Activated CD8-positive, alpha-beta T cell treated with anti-CD3 and anti-CD28 coated beads for 36 hours (primary cell): ENCODE data around the gene HOXC4. TPM values are rescaled to one million over a fixed set of nuclear protein-coding genes. Genes with fewer than 3 reads are reported as not detected.

Source experiments
- ATAC-seq: fragments of 200-7000 bp; cut with Tn5 transposase; one replicate; pipeline ENCODE4 v1.10.0; 2021; ENCODE audit warnings: mild to moderate bottlenecking, moderate library complexity
- CTCF ChIA-PET: fragments of 350-600 bp; sonication (Branson Sonifier 250); formaldehyde crosslinking; loops from one replicate; lab custom pipeline; 2021; ENCODE audit warnings: antibody characterized with exemption; lab: Charles Lee
- POLR2A ChIA-PET: fragments of 350-600 bp; sonication (Branson Sonifier 250); formaldehyde crosslinking; loops from one replicate; lab custom pipeline; 2021; ENCODE audit warnings: antibody characterized with exemption; lab: Charles Lee
- DNase-seq: peaks from one replicate; pipeline ENCODE4 v3.0.0-alpha.2; 2020
- H3K27ac Mint-ChIP-seq: one replicate; pipeline ENCODE4 v1.8.0; 2021; ENCODE audit warnings: mild to moderate bottlenecking, mixed read lengths
- H3K27me3 Mint-ChIP-seq: one replicate; pipeline ENCODE4 v1.8.0; 2021; ENCODE audit warnings: mixed read lengths
- H3K36me3 Mint-ChIP-seq: one replicate; pipeline ENCODE4 v1.8.0; 2021; ENCODE audit warnings: low read depth, mixed read lengths
- H3K4me1 Mint-ChIP-seq: one replicate; pipeline ENCODE4 v1.8.0; 2021; ENCODE audit warnings: low read depth, mixed read lengths
- H3K4me3 Mint-ChIP-seq: one replicate; pipeline ENCODE4 v1.8.0; 2021; ENCODE audit warnings: mild to moderate bottlenecking, moderate library complexity, mixed read lengths
- H3K9me3 Mint-ChIP-seq: one replicate; pipeline ENCODE4 v1.8.0; 2021; ENCODE audit warnings: mixed read lengths
- intact Hi-C: fragments of 100-400 bp; cut with micrococcal nuclease; formaldehyde crosslinking; loops from one replicate; pipeline ENCODE4 v1.10.0; 2022
- total RNA-seq, 2 experiments: library from RNA; stranded (reverse); gene quantifications; one replicate each; pipeline ENCODE4 v1.2.3, GENCODE V29; 2021
- TF ChIP-seq, protein P1 (sequence below): fragments of 200-600 bp; IDR thresholded peaks from one replicate; pipeline ENCODE4 v1.8.0; 2022; ENCODE audit warnings: antibody characterized with exemption, mild to moderate bottlenecking

Gene HOXC4
- total RNA-seq, 2 experiments from 2014 or later: 0.89 to 1.2 TPM

DNA sequence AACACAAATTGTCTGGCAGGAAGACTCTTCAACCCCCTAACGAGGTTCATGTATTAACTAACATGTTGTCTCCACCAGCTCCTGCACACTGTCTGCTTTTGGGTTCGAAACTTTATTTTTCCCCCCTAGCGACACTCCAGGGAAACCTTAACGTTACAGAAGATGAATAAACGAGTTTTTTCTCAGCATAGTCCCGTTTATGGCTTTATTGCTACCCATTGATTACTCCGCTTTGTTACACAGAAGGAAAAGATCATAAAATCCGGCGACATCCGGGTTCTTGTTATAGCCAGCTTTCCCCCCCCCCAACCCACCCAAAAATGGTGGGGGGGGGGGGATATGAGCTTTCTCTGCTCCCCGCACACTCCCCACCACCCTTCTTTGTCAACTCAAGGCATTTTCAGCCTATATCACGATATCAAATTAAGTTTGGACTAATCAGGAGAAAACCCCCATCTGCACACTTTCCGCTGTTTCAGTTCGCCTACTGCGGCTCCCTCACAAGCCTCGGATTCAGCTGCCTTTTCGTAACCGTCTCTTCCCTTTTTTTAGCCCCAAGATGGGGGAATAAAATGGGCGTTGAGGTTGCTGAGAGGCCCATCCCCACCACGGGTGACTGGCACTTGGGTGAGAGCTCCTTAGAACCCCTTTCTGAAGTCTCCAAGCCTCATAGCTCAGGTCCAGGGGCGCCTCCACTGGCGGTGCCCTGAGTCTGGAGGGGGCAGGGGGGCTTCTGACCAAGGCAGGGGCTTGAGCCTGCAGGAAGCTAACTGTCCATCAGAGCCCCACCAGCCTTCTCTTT lies 26.8 kb upstream of the HOXC4 start:
- TF ChIP-seq, protein P1, sequence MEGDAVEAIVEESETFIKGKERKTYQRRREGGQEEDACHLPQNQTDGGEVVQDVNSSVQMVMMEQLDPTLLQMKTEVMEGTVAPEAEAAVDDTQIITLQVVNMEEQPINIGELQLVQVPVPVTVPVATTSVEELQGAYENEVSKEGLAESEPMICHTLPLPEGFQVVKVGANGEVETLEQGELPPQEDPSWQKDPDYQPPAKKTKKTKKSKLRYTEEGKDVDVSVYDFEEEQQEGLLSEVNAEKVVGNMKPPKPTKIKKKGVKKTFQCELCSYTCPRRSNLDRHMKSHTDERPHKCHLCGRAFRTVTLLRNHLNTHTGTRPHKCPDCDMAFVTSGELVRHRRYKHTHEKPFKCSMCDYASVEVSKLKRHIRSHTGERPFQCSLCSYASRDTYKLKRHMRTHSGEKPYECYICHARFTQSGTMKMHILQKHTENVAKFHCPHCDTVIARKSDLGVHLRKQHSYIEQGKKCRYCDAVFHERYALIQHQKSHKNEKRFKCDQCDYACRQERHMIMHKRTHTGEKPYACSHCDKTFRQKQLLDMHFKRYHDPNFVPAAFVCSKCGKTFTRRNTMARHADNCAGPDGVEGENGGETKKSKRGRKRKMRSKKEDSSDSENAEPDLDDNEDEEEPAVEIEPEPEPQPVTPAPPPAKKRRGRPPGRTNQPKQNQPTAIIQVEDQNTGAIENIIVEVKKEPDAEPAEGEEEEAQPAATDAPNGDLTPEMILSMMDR: no peak
- H3K27me3 Mint-ChIP-seq: peaks cover 74% of the 10 kb centered on the region
- ChIA-PET CTCF (interaction anchor here (0.8 to 2.4 kb wide), 10 partner anchors 9 to 190 kb away, joined by 3 to 12 read pairs (median 3); partner anchors contain the start of genes HOXC8, HOXC9 and SMUG1), POLR2A (interaction anchor here (0.6 kb wide), 2 partner anchors 15 to 350 kb away, joined by 3 to 5 read pairs; no protein-coding TSS in a partner anchor)
- intact Hi-C loops: loop anchor here (5.0 kb wide), 1 partner anchor 40 kb away; the partner anchor contains the start of gene HOXC10
- no peaks in the 10 kb centered on the region for H3K36me3 Mint-ChIP-seq
- H3K9me3 Mint-ChIP-seq: no peaks in the 10 kb centered on the region
- no peak for DNase-seq
- no peak overlapping the region for H3K4me3 Mint-ChIP-seq
- peaks cover 11% of the 10 kb centered on the region for H3K4me1 Mint-ChIP-seq
- ATAC-seq: no peak
- H3K27ac Mint-ChIP-seq: no peak overlapping the region

DNA sequence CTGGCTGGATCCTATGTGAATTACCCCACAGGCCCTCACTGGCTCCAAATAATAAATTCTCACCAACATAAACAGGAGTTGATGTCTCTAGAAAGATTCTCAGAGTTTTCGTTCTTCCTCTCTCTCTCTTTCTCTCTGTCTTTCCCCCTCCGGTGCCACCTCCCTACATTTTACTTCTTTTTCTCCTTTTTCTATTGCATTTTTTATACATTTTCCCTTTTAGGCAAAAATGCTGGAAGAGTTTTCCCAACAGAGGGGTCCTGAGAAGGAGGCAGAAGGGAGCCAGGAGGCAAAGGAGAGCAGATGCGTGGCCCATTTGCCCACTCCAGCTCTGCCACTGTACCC lies 26.2 kb upstream of the HOXC4 start:
- H3K9me3 Mint-ChIP-seq: no peaks in the 10 kb centered on the region
- H3K36me3 Mint-ChIP-seq: no peaks in the 10 kb centered on the region
- intact Hi-C loops: loop anchor here (5.0 kb wide), 1 partner anchor 40 kb away; the partner anchor contains the start of gene HOXC10
- TF ChIP-seq, protein P1: no peak
- H3K27ac Mint-ChIP-seq: no peak overlapping the region
- DNase-seq (no peak), ATAC-seq (no peak)
- no peak overlapping the region for H3K4me3 Mint-ChIP-seq
- H3K27me3 Mint-ChIP-seq: peaks cover 74% of the 10 kb centered on the region
- ChIA-PET CTCF (interaction anchor here (0.9 to 2.4 kb wide), 7 partner anchors 10 to 189 kb away, joined by 3 to 12 read pairs (median 3); no protein-coding TSS in a partner anchor), POLR2A (interaction anchor here (0.6 kb wide), 1 partner anchor 350 kb away, joined by 5 read pairs; no protein-coding TSS in a partner anchor)
- peaks cover 11% of the 10 kb centered on the region for H3K4me1 Mint-ChIP-seq

DNA sequence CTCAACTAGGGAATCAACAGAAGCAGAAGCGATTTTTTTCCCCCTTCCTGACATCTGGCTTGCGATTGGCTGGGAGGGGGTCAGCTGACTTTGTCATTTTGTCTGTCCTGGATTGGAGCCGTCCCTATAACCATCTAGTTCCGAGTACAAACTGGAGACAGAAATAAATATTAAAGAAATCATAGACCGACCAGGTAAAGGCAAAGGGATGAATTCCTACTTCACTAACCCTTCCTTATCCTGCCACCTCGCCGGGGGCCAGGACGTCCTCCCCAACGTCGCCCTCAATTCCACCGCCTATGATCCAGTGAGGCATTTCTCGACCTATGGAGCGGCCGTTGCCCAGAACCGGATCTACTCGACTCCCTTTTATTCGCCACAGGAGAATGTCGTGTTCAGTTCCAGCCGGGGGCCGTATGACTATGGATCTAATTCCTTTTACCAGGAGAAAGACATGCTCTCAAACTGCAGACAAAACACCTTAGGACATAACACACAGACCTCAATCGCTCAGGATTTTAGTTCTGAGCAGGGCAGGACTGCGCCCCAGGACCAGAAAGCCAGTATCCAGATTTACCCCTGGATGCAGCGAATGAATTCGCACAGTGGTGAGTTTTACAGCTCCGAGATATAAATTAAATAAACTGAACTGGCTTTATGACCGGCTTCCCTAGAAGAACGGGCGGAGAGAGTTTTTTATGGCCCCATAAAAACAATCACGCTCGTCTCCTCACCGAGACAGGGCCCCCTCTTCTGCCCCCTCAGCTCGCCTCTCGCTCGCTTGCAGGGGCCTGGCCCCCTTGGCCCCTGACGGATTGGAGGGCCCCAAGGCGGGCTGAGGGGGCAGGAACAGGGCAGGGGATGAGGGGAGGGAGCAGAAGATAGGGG lies 25.1 kb upstream of the HOXC4 start, which contains the start of gene HOXC6:
TSS of gene HOXC6 (plus strand) at position 127 of the 888 bp plus-strand sequence. CDS start at position 209, 82 bp downstream.
- DNase-seq (no peak), ATAC-seq (no peak)
- Mint-ChIP-seq H3K4me3 (no peak within 1 kb of the TSS), H3K9me3 (no peaks in the 10 kb centered on the region), H3K27me3 (peaks cover 73% of the 10 kb centered on the region), H3K36me3 (no peaks in the 10 kb centered on the region), H3K4me1 (peaks cover 17% of the 10 kb centered on the region), H3K27ac (no peak within 1 kb of the TSS)
- intact Hi-C loops: loop anchor here (5.0 kb wide), 1 partner anchor 41 kb away; the partner anchor contains the start of gene HOXC10
- ChIA-PET POLR2A (no interaction called here), CTCF (interaction anchor here (1.3 to 1.8 kb wide), 2 partner anchors 13 to 23 kb away, joined by 3 to 6 read pairs; no protein-coding TSS in a partner anchor)
- TF ChIP-seq, protein P1: no peak

DNA sequence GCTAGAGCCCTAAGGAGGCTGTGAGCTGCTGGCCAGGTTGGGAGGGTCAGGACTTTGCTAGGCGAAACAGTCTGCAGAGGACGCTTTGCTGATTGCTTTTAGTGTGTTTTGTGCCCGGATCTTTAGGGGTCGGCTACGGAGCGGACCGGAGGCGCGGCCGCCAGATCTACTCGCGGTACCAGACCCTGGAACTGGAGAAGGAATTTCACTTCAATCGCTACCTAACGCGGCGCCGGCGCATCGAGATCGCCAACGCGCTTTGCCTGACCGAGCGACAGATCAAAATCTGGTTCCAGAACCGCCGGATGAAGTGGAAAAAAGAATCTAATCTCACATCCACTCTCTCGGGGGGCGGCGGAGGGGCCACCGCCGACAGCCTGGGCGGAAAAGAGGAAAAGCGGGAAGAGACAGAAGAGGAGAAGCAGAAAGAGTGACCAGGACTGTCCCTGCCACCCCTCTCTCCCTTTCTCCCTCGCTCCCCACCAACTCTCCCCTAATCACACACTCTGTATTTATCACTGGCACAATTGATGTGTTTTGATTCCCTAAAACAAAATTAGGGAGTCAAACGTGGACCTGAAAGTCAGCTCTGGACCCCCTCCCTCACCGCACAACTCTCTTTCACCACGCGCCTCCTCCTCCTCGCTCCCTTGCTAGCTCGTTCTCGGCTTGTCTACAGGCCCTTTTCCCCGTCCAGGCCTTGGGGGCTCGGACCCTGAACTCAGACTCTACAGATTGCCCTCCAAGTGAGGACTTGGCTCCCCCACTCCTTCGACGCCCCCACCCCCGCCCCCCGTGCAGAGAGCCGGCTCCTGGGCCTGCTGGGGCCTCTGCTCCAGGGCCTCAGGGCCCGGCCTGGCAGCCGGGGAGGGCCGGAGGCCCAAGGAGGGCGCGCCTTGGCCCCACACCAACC lies 23.9 kb upstream of the HOXC4 start:
- Mint-ChIP-seq H3K27ac (no peak overlapping the region), H3K4me1 (peaks cover 21% of the 10 kb centered on the region), H3K4me3 (no peak overlapping the region), H3K27me3 (peaks cover 68% of the 10 kb centered on the region), H3K36me3 (no peaks in the 10 kb centered on the region), H3K9me3 (no peaks in the 10 kb centered on the region)
- no peak for ATAC-seq
- POLR2A ChIA-PET: interaction anchor here (1.4 kb wide), 1 partner anchor 24 kb away, joined by 3 read pairs; no protein-coding TSS in a partner anchor
- CTCF ChIA-PET: interaction anchor here (0.8 to 5.6 kb wide), 7 partner anchors 24 to 177 kb away, joined by 3 to 140 read pairs (median 37); partner anchors contain the start of genes HOXC10, HOXC4 and SMUG1
- intact Hi-C loops: loop anchor here (5.0 kb wide), 1 partner anchor 42 kb away; the partner anchor contains the start of gene HOXC10
- DNase-seq: no peak
- TF ChIP-seq, protein P1: no peak
